Mesenteric fat pad (tissue), 1 donor: ENCODE data around the gene KY. TPM values are rescaled to one million over a fixed set of nuclear protein-coding genes. Genes with fewer than 3 reads are reported as not detected.
A peak's percentile ranks its signal among the peaks of the same experiment; 100 is the strongest.

Source experiments
- DNase-seq: peaks from one replicate; pipeline ENCODE4 v3.0.0-alpha.2; 2020; ENCODE audit warnings: low spot score
- total RNA-seq: library from RNA; stranded (reverse); fragmentation: NEBNext Ultra II Directional; extraction: Animal tissue kit (Norgen Biotek cat#: 25700); gene quantifications from one replicate; pipeline ENCODE4 v1.2.1, GENCODE V29; 2021
- donor health status: DM: yes; HTN: yes; CAD: no.

The KY gene
- total RNA-seq, 1 donor from 2014 or later, result not detected

DNA sequence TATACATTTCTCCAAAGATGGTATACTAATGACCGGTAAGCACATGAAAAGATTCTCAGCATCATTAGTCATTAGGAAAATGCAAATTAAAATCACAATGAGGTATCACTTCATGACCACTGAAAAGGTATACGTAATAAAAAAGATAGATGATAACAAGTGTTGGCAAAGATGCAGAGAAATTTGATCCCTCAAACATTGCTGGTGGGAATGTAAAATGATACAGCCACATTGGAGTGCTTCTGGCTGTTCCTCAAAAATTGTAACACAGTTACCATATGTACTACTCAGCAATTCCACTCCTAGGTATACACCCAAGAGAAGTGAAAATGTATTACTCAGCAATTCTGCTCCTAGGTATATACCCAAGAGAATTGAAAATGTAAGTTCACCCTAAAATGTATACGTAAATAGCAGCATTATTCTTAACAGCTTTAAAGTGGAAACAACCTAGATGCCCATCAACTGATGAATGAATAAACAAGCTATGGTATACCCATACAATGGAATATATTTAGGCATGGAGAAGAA is 25.0 kb upstream of the KY start:
- no peak for DNase-seq

GRCh38 chr3:134672571-134672970 is 21.7 kb upstream of the KY start:
- DNase-seq, result no peak

DNA sequence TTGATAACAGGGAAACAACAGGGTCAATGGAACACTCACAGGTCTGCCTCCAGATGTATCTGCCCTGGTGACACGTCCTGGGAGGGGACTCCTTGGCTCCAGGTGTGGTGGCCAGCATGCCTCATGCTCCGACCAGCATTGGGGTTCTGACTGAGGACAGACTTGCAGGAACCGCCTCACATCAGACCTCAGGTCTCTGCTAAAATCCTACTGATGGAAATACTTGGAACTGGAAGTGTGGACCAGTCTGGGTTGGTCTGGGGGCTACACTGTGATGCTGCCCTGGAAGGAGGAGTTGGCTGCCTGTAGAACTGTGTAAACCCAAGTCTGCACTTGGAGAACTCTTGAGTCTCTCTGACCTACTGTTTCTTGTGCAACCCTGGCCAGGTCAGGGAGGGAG is 17.1 kb upstream of the KY start:
- DNase-seq, result no peak

- DNase-seq, result no peak
Observed at GRCh38 chr3:134667406-134667805, 16.6 kb upstream of the KY start.

DNA sequence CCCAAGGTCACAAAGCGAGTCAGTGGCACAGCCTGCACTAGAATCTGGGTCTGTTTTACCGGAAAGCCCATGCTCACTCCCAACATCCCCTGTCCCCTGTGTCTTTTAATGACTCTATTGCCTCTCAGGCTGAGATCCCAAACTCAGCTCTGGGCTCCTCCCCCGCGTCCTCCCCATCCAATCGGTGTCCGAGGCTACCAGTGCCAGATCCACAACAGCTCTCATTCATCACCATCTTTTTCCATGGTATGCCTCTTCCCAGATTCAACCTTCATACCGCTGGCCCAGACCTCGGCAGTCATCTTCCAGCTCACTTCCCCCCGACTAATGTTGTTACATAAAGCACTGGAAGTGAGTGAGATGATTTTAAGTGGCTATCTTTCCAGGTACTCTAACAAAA is 16.1 kb upstream of the KY start:
- no peak for DNase-seq

DNA sequence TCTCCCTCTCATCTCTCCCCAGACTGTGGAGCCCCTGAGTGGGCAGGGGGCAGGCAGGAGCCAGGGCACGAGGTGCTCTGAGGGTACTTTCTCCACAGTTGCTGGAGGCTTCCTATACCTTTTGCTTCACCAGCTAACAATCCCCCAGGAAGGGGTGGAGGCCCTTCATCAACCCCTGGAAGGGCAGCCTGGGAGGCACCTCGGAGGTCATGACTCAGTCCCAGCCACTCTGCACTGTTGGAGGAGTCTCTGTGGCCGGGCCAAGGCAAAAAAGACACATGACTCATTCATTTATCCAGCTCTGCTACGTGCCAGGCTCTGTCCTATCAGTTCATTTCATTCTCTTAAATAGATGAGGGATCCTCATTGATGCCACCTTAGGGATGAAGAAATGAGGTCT is 15.6 kb upstream of the KY start:
- no peak for DNase-seq

GRCh38 chr3:134666052-134666451 is 15.2 kb upstream of the KY start:
- DNase-seq, result no peak

DNA sequence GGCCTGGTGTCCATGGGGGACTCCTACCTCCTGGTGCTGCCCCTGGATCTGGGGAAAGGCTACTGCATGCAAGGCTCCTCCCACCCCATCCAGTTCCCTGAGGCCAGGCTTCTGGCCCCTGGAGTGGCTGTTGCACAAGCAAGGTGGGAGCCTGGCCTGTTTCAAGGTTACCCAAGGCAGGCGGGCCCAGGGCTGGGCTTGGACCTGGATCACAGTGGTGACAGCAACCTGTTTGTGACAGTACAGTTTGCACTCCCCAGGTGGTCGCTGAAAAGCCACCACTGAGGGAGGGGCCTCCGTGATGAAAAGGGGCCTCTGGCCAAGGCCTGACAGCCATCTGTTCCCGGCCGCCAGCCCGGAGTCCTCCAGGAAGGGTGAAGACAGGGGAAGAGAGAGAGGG is 14.4 kb upstream of the KY start:
- no peak for DNase-seq

DNA sequence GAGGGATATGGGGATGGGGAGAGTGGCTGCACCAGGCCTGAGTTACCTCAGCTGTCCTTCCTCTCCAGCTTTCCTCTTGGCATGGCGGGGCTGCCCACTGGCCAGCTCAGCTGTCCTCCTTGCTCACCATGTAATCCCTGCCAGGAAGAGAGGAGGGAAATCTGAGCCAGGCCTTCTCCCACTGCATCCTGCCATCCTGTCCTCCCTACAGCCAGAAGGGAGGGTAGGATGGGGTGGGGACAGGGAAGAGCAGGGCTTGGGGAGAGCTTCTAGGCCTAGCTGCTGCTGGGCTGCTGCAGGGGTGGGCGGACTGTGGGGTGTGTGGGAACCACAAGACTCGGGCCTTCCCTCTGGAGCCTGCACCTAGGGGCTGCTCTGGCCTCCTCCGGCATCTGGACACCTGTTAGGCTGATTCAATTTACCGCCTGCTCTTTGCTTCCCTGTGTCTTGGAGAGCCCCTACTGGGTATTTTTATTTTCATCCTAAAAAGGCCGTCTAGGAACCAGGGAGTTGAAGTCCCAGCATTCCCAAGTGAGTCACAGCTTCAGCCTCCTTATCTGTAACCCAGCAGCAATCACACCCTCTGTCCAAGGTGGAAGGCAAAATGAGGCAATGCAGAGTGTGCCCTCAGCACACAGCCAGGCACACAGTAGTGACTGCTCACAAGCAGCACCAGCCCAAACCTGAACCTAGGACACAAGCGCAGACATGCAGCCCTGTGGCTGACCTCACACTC is 13.1 kb upstream of the KY start:
- DNase-seq, result no peak

GRCh38 chr3:134660046-134660441 is 9.2 kb upstream of the KY start:
- DNase-seq, result peak; percentile 43

GRCh38 chr3:134659391-134660045 is 8.7 kb upstream of the KY start:
- peak; percentile 45 for DNase-seq

- peak; percentile 35 for DNase-seq
Observed at GRCh38 chr3:134658555-134658954, 7.7 kb upstream of the KY start.

DNA sequence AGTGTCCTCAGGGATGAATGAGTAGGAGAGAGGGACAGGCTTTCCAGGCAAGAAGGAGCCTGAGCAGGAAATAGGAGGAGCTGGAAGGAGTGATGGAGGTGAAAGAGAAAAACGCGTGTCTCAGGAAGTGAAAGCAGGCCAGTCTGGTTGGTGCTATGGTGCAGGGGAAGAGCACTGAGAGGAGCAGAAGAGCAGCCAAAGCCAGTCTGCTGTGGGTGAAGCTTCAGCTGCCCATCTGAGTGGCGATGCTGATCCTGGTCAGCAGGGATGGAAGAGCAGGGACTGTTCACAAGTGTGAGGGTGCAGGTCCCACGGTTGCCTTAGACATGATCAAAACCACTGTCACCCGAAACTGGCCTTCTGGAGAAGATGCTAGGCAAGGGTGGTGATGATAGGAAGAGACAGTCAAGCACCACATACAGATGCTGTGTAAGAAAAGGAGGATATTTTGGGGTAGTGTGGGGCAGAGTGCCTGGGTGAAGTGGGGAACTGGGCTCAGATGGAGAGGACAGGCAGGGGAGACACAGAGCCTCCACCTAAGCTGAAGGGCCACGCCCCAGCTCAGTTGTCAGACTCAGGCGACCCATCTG is 5.5 kb upstream of the KY start:
- DNase-seq, result peak; percentile 33

- DNase-seq, result no peak
Observed at GRCh38 chr3:134655706-134656105, 4.9 kb upstream of the KY start.

DNA sequence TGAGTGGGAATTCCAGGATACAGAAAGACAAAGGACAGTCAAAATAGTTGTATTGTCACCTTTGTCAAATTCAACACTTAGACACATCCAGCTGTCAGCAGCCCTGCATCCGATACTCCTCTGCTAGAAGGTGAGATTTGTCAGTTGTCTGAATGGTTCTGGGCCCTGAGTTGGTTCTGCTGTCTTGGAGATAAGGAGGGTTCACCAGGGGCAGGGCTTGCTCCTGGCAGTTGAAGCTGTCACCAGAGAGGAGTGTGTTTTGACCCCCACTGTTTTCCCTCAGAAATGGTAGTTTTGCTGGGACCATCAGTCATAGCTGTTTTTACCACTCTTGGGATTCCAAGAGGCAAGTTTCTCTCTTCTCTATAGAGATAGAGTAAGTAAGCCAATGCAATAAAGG is 3.2 kb upstream of the KY start:
- DNase-seq, result no peak

DNA sequence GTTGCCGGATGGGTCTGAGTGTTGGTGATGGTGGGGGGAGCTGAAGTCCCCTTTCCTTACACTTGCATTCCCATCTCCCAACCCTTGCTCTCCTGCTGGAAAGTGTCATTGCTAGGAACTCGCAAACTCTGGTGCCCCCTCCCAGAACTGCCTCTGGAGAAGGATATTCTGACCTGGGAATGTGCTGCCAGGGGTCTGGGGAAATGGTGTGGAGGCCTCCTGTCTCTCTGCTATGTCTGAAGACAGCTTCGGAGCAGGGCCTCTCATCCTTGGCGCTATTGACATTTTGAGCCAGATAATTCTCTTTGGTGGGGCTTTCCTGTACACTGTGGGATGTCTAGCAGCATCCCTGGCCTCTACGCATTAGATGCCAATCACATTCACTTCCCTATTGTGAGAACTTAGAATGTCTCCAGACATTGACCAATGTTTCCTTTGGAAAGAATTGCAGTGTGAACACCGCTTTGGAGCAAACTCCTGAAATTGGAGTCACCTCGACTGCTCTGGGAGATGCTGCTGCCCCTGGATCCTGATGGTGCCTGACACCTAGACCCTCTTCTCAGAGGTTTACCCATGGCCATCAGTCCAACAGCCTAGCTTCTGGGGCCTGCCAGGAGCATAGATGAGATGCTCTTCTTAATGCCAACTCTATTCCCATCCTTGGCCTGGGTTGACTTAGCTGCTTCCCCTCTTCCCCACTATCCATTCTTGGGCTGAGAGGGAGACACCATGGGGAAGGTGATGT is 2.2 kb upstream of the KY start:
- DNase-seq, result peak; percentile 59

- DNase-seq, result peak; percentile 72
Observed at GRCh38 chr3:134652409-134652831, 1.6 kb upstream of the KY start.

GRCh38 chr3:134651347-134652041 is 672 bp upstream of the KY start:
- DNase-seq, result peak; percentile 41

- DNase-seq, result peak; percentile 33
Observed at GRCh38 chr3:134649106-134649705, 1.6 kb downstream of the KY start.

DNA sequence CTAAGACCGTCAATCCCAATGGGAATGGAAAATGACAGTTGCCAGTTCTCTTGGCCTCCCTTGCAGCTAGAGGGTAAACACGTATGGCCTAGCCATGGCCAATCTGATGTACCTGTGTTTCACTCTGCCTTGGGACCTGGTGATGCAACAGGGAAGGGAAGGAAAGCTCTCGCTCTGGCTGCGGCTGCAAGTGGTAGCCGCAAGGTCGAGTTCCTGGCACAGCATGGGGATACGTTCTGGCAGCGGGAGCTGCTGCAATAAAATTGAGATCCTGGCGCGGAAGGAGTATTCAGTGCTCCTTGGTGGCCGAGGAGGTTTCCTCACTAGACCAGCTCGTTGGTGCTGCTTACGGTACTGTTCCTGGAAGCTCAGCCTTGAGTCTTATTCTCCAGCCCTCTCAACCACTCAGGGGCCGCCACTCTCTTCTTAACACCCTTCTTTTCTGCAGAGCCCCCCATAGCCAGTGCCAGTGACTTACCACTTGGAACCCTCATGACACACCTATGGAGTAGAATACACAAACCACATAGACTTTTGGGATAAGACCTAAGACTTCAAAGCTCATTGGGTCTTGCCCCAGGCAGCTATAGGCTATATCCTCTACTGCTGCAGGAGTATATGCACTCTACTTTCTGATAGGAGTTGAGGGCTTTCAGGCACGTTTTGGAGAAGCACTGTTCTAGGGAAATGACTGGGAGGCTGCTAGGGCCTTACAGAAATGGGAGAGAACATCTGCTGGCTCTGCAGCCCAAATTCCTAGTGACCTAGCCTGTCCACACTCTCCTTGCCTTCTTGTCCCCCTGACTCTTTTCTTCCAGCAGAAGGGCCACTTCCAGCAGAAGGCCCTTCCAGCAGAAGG is 2.7 kb downstream of the KY start:
- peak; percentile 68 for DNase-seq
